ENCODE measurements around the gene GPX8.
A peak's percentile ranks its signal among the peaks of the same experiment; 100 is the strongest.

The GPX8 gene

DNA sequence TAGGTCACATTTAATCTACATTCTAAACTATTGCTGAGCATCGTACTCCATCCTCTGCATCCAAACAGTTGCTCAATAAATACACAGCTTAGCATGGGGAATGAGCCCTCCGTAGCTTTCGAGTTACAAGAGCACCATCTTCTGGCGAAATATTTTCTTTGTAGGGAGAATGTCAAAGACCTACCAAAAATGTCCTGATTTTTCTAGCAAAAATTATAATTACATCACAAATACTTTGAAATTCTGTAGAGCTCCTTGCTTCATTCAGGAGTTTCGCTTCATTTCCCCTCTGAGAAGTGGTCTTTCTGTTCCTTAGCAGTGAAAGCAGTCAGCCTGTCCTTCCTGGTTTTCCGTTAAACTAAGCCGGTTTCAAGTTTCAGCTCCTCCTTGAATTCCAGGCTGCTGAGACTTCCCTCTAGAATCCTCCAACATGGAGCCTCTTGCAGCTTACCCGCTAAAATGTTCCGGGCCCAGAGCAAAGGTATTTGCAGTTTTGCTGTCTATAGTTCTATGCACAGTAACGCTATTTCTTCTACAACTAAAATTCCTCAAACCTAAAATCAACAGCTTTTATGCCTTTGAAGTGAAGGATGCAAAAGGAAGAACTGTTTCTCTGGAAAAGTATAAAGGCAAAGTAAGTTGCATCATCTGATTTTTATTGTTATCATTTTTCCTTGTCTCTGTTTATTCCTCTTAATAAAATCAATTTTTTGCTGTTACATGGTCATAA is at the start of gene GPX8:
Gene GPX8, plus strand, starts transcription at position 409 of the 730 bp plus-strand sequence. Its CDS starts 22 bp downstream, at position 431.
- peak; percentile 35 for DNase-seq (ENCODE audit: low spot score)

- no peak for DNase-seq (ENCODE audit: low spot score)
Measured at GRCh38 chr5:55110217-55110616, 49.8 kb upstream of the GPX8 start.

DNA sequence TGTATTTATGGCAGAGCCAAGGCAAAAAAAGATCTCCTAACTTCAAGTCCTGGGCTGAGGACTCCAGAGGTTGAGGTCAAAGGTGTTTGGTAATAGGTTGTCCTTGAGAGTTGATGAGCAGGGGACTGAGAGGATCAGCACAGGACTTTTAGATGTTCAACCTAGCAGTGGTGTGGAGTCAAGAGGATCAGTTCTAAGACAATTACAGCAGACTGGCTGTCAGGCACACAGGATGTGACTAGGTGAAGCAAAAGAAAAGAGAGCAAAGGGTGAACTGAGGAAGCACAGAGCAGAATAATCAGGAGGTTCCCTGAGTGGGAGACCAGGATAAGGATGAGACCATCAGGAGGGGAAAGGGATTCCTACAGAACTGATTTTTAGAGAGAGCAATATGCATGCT is 46.6 kb upstream of the GPX8 start:
- DNase-seq (ENCODE audit: low spot score): no peak

DNA sequence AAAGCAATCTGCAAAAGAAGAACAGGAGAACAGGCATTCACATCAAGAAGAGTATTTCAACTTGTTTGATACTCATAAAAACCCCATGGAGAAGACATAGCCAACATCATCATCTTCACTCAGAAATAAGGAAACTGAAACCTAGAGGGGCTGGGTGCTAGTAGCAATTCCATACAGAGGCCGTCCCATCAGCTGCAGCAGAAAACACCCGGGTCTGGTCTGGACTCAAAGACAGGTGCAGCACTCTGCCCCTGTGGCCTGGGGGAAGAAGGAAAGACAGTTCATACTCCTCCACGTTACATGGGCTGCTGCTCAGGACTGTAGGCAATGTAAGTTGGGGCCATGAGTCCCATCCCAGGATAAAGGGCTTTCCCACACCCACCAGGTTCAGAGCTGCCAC is 45.9 kb upstream of the GPX8 start:
- no peak for DNase-seq (ENCODE audit: low spot score)

- no peak for DNase-seq (ENCODE audit: low spot score)
Measured at GRCh38 chr5:55123365-55123764, 36.6 kb upstream of the GPX8 start.

GRCh38 chr5:55134053-55134722 is 25.8 kb upstream of the GPX8 start:
- no peak for DNase-seq (ENCODE audit: low spot score)

DNA sequence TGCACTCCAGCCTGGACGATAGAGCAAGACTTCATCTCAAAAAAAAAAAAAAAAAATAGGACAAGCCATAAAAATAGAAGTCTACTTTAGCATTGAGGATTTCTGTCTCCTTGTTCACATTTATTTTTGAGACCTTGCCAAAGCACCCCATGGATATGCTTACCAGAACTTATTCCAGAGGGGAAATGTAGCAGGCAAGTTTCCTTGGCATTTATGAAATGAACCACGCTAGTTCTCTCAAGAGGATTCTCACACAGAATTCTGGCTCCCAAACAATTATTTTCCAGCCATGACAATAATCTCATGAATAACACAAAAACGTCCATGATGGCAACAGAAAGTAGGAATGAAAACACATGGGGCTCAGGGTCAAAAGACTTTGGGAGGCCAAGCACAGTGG is 23.4 kb upstream of the GPX8 start:
- DNase-seq (ENCODE audit: low spot score): no peak

GRCh38 chr5:55140908-55141665 is 18.9 kb upstream of the GPX8 start:
- DNase-seq (ENCODE audit: low spot score): no peak

GRCh38 chr5:55141945-55142690 is 17.9 kb upstream of the GPX8 start:
- DNase-seq (ENCODE audit: low spot score): no peak

GRCh38 chr5:55143624-55144023 is 16.3 kb upstream of the GPX8 start:
- no peak for DNase-seq (ENCODE audit: low spot score)

- no peak for DNase-seq (ENCODE audit: low spot score)
Measured at GRCh38 chr5:55146080-55146479, 13.9 kb upstream of the GPX8 start.

DNA sequence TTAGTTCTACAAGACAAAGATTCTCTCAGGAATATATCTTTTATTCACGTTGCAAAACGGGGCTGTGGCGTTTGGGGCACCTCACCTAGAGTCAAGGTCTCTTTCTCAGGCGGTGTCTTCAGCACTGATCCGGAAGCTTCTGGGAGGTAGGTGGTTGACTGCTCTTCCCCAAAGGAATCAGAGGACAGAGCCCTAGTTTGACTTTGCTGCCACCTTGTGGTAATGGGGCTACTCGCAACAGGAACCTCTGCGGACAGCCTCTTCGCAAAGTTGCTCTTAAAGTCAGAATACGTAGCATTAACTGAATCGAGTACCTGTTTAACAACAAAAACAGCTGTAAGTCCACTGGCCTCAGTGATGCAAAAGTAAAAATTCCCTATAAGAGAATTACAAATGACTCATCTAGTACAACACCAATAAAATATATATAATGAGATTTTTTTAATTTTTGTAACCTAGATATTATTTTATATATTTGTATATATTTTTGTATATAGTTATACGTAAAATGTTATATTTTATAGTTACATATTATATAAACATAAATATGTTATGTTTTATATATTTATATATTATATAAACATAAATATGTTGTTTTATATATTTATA is 13.3 kb upstream of the GPX8 start:
- DNase-seq (ENCODE audit: low spot score): peak; percentile 88

- DNase-seq (ENCODE audit: low spot score): no peak
Measured at GRCh38 chr5:55149308-55149795, 10.6 kb upstream of the GPX8 start.

DNA sequence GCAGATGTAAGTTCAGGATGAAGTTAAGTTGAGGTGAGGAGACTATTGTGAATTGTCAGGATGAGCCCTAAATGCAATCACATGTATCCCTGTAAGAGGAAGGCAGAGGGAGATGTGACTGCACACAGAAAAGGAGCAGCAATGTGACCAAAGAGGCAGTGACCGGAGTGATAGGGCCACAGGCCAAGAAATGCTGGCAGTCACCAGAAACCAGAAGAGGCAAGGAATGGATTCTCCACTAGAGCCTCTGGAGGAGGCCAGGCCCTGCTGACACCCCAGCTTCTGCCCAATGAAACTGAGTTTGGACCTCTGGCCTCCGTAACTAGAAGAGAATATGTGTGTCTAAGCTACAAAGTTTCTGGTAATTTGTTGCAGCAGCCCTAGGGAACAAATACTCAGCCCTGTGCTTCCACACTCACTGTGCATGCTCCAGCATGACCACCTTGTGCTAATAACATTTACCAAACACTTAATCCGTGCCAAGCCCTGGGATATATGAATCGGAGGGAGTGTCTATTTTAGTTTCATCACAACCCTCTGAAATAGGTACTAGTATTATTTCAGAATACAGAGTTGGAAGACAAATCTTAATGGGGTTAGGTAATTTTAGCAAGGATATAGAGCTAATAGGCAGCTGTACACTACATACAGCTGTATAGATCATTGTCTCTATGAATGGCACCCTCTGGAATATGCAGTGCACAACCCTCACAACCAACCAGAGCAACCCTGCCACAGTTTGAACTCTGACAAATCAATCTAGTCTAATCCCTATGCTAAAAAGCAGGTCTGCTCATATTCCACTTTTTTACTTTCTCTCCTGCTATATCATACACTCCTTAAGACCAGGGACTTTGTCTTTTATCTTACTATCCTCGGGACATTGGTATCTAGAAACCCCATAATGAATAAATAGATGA is 7.8 kb upstream of the GPX8 start:
- no peak for DNase-seq (ENCODE audit: low spot score)

GRCh38 chr5:55154873-55155272 is 5.1 kb upstream of the GPX8 start:
- no peak for DNase-seq (ENCODE audit: low spot score)

DNA sequence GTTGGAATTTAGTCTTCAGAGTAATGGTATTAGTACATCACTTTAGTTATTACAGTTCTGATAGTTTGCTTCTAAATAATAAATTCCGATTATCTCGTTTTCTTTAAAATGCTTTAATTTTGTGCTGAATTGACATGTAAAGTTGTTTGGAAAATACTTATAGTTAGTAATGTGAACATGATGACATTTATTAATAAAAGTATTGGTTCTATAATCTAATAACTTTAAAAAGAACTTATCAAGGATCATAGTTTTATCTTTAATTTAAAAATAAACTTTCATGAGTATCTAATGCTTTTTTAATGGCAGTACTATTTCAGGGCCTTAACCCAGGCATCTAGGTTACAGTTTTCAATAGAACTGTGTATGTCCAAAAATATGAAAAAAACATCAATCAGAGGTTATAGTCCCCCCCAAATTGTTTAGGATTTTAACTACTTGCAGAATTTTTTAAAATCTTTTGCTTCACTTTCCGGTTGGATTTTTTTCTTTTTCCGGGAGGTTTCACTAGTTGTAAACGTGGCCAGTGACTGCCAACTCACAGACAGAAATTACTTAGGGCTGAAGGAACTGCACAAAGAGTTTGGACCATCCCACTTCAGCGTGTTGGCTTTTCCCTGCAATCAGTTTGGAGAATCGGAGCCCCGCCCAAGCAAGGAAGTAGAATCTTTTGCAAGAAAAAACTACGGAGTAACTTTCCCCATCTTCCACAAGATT is 680 bp downstream of the GPX8 start:
- DNase-seq (ENCODE audit: low spot score): no peak

DNA sequence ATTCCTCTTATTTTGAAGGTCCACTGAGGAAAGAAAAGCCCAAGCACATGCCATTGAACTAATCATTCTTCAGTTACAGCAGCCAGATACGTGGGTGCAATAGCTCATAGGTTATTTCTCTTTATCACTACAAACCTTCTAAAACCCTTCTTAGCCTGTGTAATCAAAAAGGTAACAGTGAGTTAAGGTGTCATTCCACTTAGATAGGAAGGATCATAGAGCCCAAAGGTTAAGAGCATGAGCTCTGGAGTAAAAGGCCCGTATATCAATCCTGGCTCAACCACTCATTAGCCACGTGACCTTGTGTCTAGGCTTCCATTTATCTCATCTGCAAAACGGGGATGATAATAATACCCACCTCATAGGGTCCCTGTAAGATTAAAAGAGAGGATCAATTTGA is 2.7 kb downstream of the GPX8 start:
- no peak for DNase-seq (ENCODE audit: low spot score)

GRCh38 chr5:55171471-55171870 is 11.5 kb downstream of the GPX8 start:
- DNase-seq (ENCODE audit: low spot score): no peak

DNA sequence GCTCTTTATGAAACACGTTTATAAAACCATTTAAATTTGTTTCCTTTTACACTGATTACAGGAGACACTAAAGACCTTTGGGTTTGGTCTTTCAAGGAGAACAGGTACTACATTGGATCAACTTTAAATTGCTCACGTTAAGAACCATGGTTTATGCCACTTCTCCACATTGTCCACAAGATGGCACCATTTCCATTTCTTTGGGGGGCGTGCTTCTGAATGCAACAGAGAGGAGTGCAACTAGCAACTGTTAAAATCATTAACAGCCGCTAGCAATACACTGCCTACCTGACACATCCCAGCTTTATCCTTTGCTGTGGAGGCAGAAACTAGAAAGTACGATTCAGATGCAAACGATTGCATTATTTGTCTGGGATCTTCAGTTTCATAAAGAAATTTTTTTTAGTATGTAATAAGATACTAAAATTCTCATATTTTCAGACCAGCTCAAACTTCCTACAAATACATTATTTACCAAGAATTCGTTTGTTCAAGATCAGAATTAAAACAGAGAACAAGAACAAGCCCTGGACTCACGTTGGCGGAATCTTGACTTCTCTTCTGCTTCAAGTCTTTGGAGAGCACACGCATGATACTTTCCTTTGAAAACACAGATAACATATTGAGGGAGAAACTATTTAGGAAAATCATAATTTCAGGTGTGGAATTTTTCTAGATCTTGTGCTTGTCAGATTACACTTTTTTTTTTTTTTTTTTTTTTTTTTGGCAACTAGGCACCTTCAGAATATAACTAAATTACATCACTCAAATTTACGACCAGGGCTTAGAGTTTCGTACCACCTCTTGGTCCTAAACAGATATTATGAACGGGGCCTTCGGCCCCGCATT is 12.3 kb downstream of the GPX8 start:
- DNase-seq (ENCODE audit: low spot score): peak; percentile 90

Measured in Ammon's horn (tissue), 1 donor.